ENCODE measurements around the gene ABCG4. TPM values are rescaled to one million over a fixed set of nuclear protein-coding genes. Genes with fewer than 3 reads are reported as not detected.

The ABCG4 gene
- total and polyA plus RNA-seq, 2 of the 8 experiments (the other 6 are each of a cell fraction or from before 2014, with no cell fraction given), result 1.8 to 2.3 TPM

DNA sequence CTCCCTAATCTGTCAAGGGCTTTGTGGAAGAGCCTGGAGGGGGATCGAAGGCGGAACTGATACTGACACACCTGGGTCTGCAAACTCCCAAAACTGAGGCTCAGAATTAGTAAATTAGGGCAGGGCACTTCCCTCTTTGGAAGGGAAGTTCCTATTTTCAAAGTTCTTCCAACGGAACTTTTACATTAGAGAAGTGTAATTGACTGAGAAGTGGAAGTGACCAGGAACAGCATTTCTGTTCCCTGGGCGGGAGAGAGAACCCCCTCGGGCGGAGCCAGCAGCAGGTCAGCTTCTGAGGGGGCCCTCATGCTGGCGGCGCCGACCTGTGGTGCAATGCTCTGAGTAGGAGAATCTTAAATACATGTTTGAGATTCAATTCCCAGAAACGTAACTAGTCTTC, 56.2 kb downstream of the ABCG4 start:
- Histone ChIP-seq H3K4me3 (ENCODE audit: extremely low read depth in 1 of 4, insufficient read depth in 2 of 4, low read depth in 3 of 4, low read length in 4 of 4) (peak overlapping the region in 2 of 4 experiments; percentile 1 to 100; a peak in 4 of 8 replicates), H3K56ac (replicated peaks; ENCODE audit: insufficient read length, low read depth, low read length) (no peak overlapping the region), H4K8ac (ENCODE audit: extremely low read depth, insufficient read depth, low read length) (no peak overlapping the region), H2BK5ac (ENCODE audit: low read depth, low read length) (no peak overlapping the region), H3K4me2 (ENCODE audit: insufficient read depth in 1 of 2, low read depth in 2 of 2, low read length in 2 of 2) (peak overlapping the region; percentile 57 to 96; a peak in 3 of 4 replicates), H3K79me1 (ENCODE audit: low read depth, low read length) (0 out of 2 replicates have a peak, but pooled peaks cover 3% of the 10 kb centered on the region), H3K4me1 (replicated peaks in 1 of 4; ENCODE audit: control insufficient read depth in 3 of 4, insufficient read depth in 4 of 4, low read length in 3 of 4) (peaks cover 3 to 9% (median 6%) of the 10 kb centered on the region in 4 experiments; a peak in 6 of 7 replicates), H3K23ac (ENCODE audit: insufficient read length) (no peak overlapping the region), H2BK12ac (ENCODE audit: low read depth, low read length) (no peak overlapping the region), H3K14ac (ENCODE audit: insufficient read length) (no peak overlapping the region), H3K27ac (ENCODE audit: low read depth, low read length) (no peak overlapping the region), H3K9ac (replicated peaks in 1 of 4; ENCODE audit: extremely low read depth in 1 of 4, low read depth in 3 of 4, low read length in 3 of 4) (no peak overlapping the region), H2AFZ (ENCODE audit: low read length) (no peak overlapping the region), H3K4ac (replicated peaks; ENCODE audit: insufficient read length, low read depth, low read length) (no peak overlapping the region), H3K9me3 (ENCODE audit: insufficient read depth in 2 of 2, low read depth in 1 of 2, low read length in 1 of 2) (no peaks in the 10 kb centered on the region), H3K27me3 (replicated peaks in 1 of 4; ENCODE audit: control insufficient read depth in 3 of 4, extremely low read depth in 1 of 4, insufficient read depth in 3 of 4, low read length in 3 of 4) (no peaks in the 10 kb centered on the region), H2BK120ac (replicated peaks; ENCODE audit: low read depth, low read length) (no peak overlapping the region), H4K5ac (ENCODE audit: insufficient read length, low read depth, low read length) (no peak overlapping the region), H3K23me2 (ENCODE audit: low read depth, low read length) (peaks cover 9% of the 10 kb centered on the region), H2AK5ac (ENCODE audit: low read depth, low read length) (no peak overlapping the region), H3K79me2 (ENCODE audit: control insufficient read depth in 1 of 2, insufficient read depth in 2 of 2, low read length in 2 of 2) (peaks cover 18 to 34% of the 10 kb centered on the region in 2 experiments), H3K18ac (ENCODE audit: extremely low read depth, low read length) (no peak overlapping the region), H2BK20ac (ENCODE audit: low read length) (no peak overlapping the region), H4K20me1 (replicated peaks in 1 of 2; ENCODE audit: control insufficient read depth in 1 of 2, insufficient read depth in 2 of 2, low read length in 2 of 2) (peaks cover 5% of the 10 kb centered on the region in 2 experiments), H2BK15ac (ENCODE audit: low read length) (no peak overlapping the region), H4K91ac (replicated peaks; ENCODE audit: insufficient read length, low read length) (no peak overlapping the region), H3K36me3 (ENCODE audit: control insufficient read depth in 2 of 4, insufficient read depth in 4 of 4, low read length in 3 of 4) (no peaks in the 10 kb centered on the region)
- WGBS, 2 experiments (ENCODE audit: extremely low coverage in 1 of 2, insufficient coverage in 1 of 2, insufficient read length in 1 of 2, insufficient replicate concordance in 2 of 2, low coverage in 1 of 2, low lambda C conversion rate in 2 of 2, missing lambda C conversion rate in 1 of 2), result 60% methylated on average over 10 of the region's 10 CpGs; no CpG with 5 or more reads in 1 of the 2 experiments
- ChIA-PET POLR2A (ENCODE audit: partially characterized antibody) (interaction anchor here (0.8 to 2.5 kb wide), 3 partner anchors 9 to 68 kb away, joined by 3 to 12 read pairs (median 5); no protein-coding TSS in a partner anchor), CTCF (ENCODE audit: partially characterized antibody) (interaction anchor here (0.7 to 20.1 kb wide), 13 partner anchors 9 to 122 kb away, joined by 3 to 367 read pairs (median 3); partner anchors contain the start of gene ABCG4)
- DNase-seq (ENCODE audit: low read depth in 1 of 2, low spot score in 2 of 2) (no peak), FAIRE-seq (no peak)
- no peak for TF ChIP-seq BCL11A (IDR thresholded peaks at IDR 0.05; ENCODE audit: low read depth in 2 of 2, low read length in 2 of 2)
- no peak for TF ChIP-seq TAF7 (optimal IDR thresholded peaks at IDR 0.05; ENCODE audit: borderline replicate concordance, low read depth, low read length)
- TF ChIP-seq, protein P1, sequence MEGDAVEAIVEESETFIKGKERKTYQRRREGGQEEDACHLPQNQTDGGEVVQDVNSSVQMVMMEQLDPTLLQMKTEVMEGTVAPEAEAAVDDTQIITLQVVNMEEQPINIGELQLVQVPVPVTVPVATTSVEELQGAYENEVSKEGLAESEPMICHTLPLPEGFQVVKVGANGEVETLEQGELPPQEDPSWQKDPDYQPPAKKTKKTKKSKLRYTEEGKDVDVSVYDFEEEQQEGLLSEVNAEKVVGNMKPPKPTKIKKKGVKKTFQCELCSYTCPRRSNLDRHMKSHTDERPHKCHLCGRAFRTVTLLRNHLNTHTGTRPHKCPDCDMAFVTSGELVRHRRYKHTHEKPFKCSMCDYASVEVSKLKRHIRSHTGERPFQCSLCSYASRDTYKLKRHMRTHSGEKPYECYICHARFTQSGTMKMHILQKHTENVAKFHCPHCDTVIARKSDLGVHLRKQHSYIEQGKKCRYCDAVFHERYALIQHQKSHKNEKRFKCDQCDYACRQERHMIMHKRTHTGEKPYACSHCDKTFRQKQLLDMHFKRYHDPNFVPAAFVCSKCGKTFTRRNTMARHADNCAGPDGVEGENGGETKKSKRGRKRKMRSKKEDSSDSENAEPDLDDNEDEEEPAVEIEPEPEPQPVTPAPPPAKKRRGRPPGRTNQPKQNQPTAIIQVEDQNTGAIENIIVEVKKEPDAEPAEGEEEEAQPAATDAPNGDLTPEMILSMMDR (IDR thresholded peaks at IDR 0.05; ENCODE audit: control extremely low read depth in 1 of 3, insufficient read depth in 1 of 3, low read depth in 1 of 3, low read length in 3 of 3), result no peak

Data from H1 (cell line).